GM18870 (cell line): ENCODE results near the gene STX16.

ENCODE experiments used
- ATAC-seq: cut with Tn5 transposase; IDR thresholded peaks from one replicate; pipeline ENCODE4 v1.9.1; 2021; ENCODE audit warnings: moderate library complexity; ENCODE audit not compliant: unreplicated experiment

STX16 gene

GRCh38 chr20:58675146-58675584, 24.1 kb downstream of the STX16 start:
- no peak for ATAC-seq

GRCh38 chr20:58675641-58676040, 24.6 kb downstream of the STX16 start:
- no peak for ATAC-seq

GRCh38 chr20:58676161-58676560, 25.1 kb downstream of the STX16 start:
- no peak for ATAC-seq

GRCh38 chr20:58677079-58677604, 26.1 kb downstream of the STX16 start:
- no peak for ATAC-seq

- no peak for ATAC-seq
Observed at GRCh38 chr20:58677808-58678207, 26.7 kb downstream of the STX16 start.

- no peak for ATAC-seq
Observed at GRCh38 chr20:58678806-58679205, 27.7 kb downstream of the STX16 start.

- ATAC-seq: no peak
Observed at GRCh38 chr20:58682656-58683531, 31.8 kb downstream of the STX16 start.

GRCh38 chr20:58684291-58684690, 33.2 kb downstream of the STX16 start:
- ATAC-seq: no peak

GRCh38 chr20:58685988-58686387, 34.9 kb downstream of the STX16 start:
- no peak for ATAC-seq

- ATAC-seq: no peak
Observed at GRCh38 chr20:58688414-58688813, 37.3 kb downstream of the STX16 start.

GRCh38 chr20:58688840-58689239, 37.8 kb downstream of the STX16 start:
- ATAC-seq: no peak

GRCh38 chr20:58690396-58691135, 39.5 kb downstream of the STX16 start:
- ATAC-seq: no peak

GRCh38 chr20:58691773-58692578, 40.9 kb downstream of the STX16 start:
- ATAC-seq: no peak

- ATAC-seq: no peak
Observed at GRCh38 chr20:58692579-58693225, 41.6 kb downstream of the STX16 start, which contains the start of gene NPEPL1. Gene NPEPL1 (plus strand): TSS chr20:58692800. CDS start chr20:58692901, 101 bp downstream.

- ATAC-seq: no peak
Observed at GRCh38 chr20:58693226-58694006, 42.3 kb downstream of the STX16 start.

GRCh38 chr20:58694241-58695083, 43.4 kb downstream of the STX16 start:
- no peak for ATAC-seq

GRCh38 chr20:58695084-58695722, 44.1 kb downstream of the STX16 start:
- no peak for ATAC-seq

GRCh38 chr20:58695895-58696375, 44.9 kb downstream of the STX16 start:
- no peak for ATAC-seq
